SK-N-SH (cell line): ENCODE results near the gene CARD8. TPM values are rescaled to one million over a fixed set of nuclear protein-coding genes. Genes with fewer than 3 reads are reported as not detected.

ENCODE experiments used
- CTCF ChIA-PET: fragments of 300-600, 350-600 bp; formaldehyde crosslinking; extraction: SDS; loops from one replicate; lab custom pipeline; 2021; lab: Yijun Ruan, JAX
- POLR2A ChIA-PET: fragments of 350-600 bp; sonication (Branson Sonifier 250); formaldehyde crosslinking; extraction: SDS; loops from one replicate; lab custom pipeline; 2020; ENCODE audit warnings: antibody characterized with exemption, inconsistent platforms; lab: Yijun Ruan, JAX
- DNase-seq: peaks from one replicate; pipeline ENCODE4 v3.0.0; 2012
- H2AFZ ChIP-seq: fragments of 200-600 bp; sonication (generic); 2 replicates; pipeline ENCODE4 v1.8.1; 2016; ENCODE audit warnings: antibody characterized with exemption, mild to moderate bottlenecking, low read depth
- H3F3A ChIP-seq: fragments of 200-600 bp; sonication (generic); replicated peaks from 2 replicates; pipeline ENCODE3; 2016; ENCODE audit warnings: antibody characterized with exemption, mild to moderate bottlenecking; ENCODE audit not compliant: insufficient read depth
- H3K27ac ChIP-seq, 2 experiments: fragments of 200-500 bp in 1 of 2; fragments of 200-600 bp in 1 of 2; sonication (Bioruptor generic) in 1 of 2; sonication (generic), shearing (Covaris generic) in 1 of 2; 2 replicates each; pipeline versions ENCODE4 v1.5.1 to v1.6.1; 2014 to 2016; ENCODE audit warnings: low read depth in 2 of 2, inconsistent platforms in 1 of 2, low read length in 1 of 2, mild to moderate bottlenecking in 1 of 2, mixed read lengths in 1 of 2
- H3K27me3 ChIP-seq: fragments of 200-600 bp; sonication (generic), shearing (Covaris generic); 2 replicates; pipeline ENCODE4 v1.6.1; 2016; ENCODE audit warnings: mixed run types; ENCODE audit not compliant: insufficient read depth
- H3K36me3 ChIP-seq, 2 experiments: fragments of 200-500 bp in 1 of 2; fragments of 200-600 bp in 1 of 2; sonication (Bioruptor generic) in 1 of 2; sonication (generic) in 1 of 2; replicated peaks in 1 of 2; 2 replicates each; pipeline versions ENCODE3 to v1.5.1; 2014 to 2016; ENCODE audit warnings: low read length in 1 of 2, mild to moderate bottlenecking in 1 of 2; ENCODE audit not compliant: insufficient read depth in 2 of 2, control insufficient read depth in 1 of 2
- H3K4me1 ChIP-seq, 2 experiments: fragments of 200-500 bp in 1 of 2; fragments of 200-600 bp in 1 of 2; sonication (Bioruptor generic) in 1 of 2; sonication (generic), shearing (Covaris generic) in 1 of 2; 2 replicates each; pipeline versions ENCODE4 v1.5.1 to v1.6.1; 2014 to 2016; ENCODE audit warnings: low read depth in 1 of 2, low read length in 1 of 2, mixed run types in 1 of 2; ENCODE audit not compliant: insufficient read depth in 2 of 2, control insufficient read depth in 1 of 2
- H3K4me2 ChIP-seq: fragments of 200-600 bp; sonication (generic), shearing (Covaris generic); 2 replicates; pipeline ENCODE4 v1.6.1; 2017; ENCODE audit warnings: mixed run types
- H3K4me3 ChIP-seq, 2 experiments: fragments of 200-500 bp in 1 of 2; fragments of 200-600 bp in 1 of 2; sonication (Bioruptor generic) in 1 of 2; sonication (generic), shearing (Covaris generic) in 1 of 2; 2 replicates each; pipeline versions ENCODE4 v1.5.1 to v1.8.1; 2014 to 2016; ENCODE audit warnings: low read depth in 2 of 2, inconsistent platforms in 1 of 2, low read length in 1 of 2, mild to moderate bottlenecking in 1 of 2, mixed read lengths in 1 of 2, moderate library complexity in 1 of 2
- H3K79me2 ChIP-seq: fragments of 200-600 bp; sonication (generic); 2 replicates; pipeline ENCODE4 v1.8.1; 2017; ENCODE audit warnings: mild to moderate bottlenecking; ENCODE audit not compliant: insufficient read depth
- H3K9ac ChIP-seq: fragments of 200-600 bp; sonication (generic); 2 replicates; pipeline ENCODE4 v1.6.1; 2017; ENCODE audit warnings: mixed run types
- H3K9me2 ChIP-seq: fragments of 200-600 bp; sonication (generic); 2 replicates; pipeline ENCODE4 v1.6.1; 2017; ENCODE audit warnings: mixed run types
- H3K9me3 ChIP-seq: fragments of 200-600 bp; sonication (generic); 2 replicates; pipeline ENCODE4 v1.6.1; 2017; ENCODE audit warnings: mixed run types, mild to moderate bottlenecking, moderate library complexity
- H4K20me1 ChIP-seq: fragments of 200-600 bp; sonication (generic); 2 replicates; pipeline ENCODE4 v1.6.1; 2017; ENCODE audit warnings: mild to moderate bottlenecking, mixed run types; ENCODE audit not compliant: insufficient read depth
- EP300 ChIP-seq, 2 experiments: IDR thresholded peaks; 2 replicates each; pipeline versions ENCODE4 v1.4.0 to v1.6.1; 2012; ENCODE audit warnings: borderline replicate concordance in 1 of 2, low read depth in 1 of 2, low read length in 1 of 2
- GABPA ChIP-seq: IDR thresholded peaks from 2 replicates; pipeline ENCODE4 v1.4.0; 2012; ENCODE audit warnings: low read depth, mild to moderate bottlenecking
- JUND ChIP-seq: IDR thresholded peaks from 2 replicates; pipeline ENCODE4 v1.4.0; 2012
- MEF2A ChIP-seq: IDR thresholded peaks from 2 replicates; pipeline ENCODE4 v1.4.0; 2012; ENCODE audit warnings: low read depth, borderline replicate concordance
- NFIC ChIP-seq: IDR thresholded peaks from 2 replicates; pipeline ENCODE4 v1.4.0; 2012; ENCODE audit warnings: borderline replicate concordance
- PBX3 ChIP-seq: IDR thresholded peaks from 2 replicates; pipeline ENCODE4; 2012
- POLR2AphosphoS5 ChIP-seq: IDR thresholded peaks from 2 replicates; pipeline ENCODE4 v1.6.1; 2012; ENCODE audit warnings: low read depth, low read length
- RAD21 ChIP-seq: IDR thresholded peaks from 2 replicates; pipeline ENCODE4 v1.6.1; 2012; ENCODE audit warnings: mild to moderate bottlenecking, low read length
- REST ChIP-seq: IDR thresholded peaks from 2 replicates; pipeline ENCODE4 v1.6.1; 2012; ENCODE audit warnings: mild to moderate bottlenecking, low read depth, low read length, moderate library complexity
- SIN3A ChIP-seq: IDR thresholded peaks from 2 replicates; pipeline ENCODE4 v1.6.1; 2012; ENCODE audit warnings: low read depth, mild to moderate bottlenecking, low read length, moderate library complexity, borderline replicate concordance
- TAF1 ChIP-seq: IDR thresholded peaks from 2 replicates; pipeline ENCODE4 v1.6.1; 2012; ENCODE audit warnings: low read depth, mild to moderate bottlenecking, low read length, moderate library complexity, borderline replicate concordance
- TEAD4 ChIP-seq: IDR thresholded peaks from 2 replicates; pipeline ENCODE4 v1.4.0; 2012; ENCODE audit warnings: mild to moderate bottlenecking, borderline replicate concordance; ENCODE audit not compliant: insufficient read depth
- USF2 ChIP-seq: fragments of 150-350 bp; IDR thresholded peaks from 2 replicates; pipeline ENCODE4 v1.6.1; 2017; ENCODE audit warnings: antibody characterized with exemption, low read length, low read depth, borderline replicate concordance
- YY1 ChIP-seq: IDR thresholded peaks from 2 replicates; pipeline ENCODE4 v1.4.0; 2012; ENCODE audit warnings: low read depth, mild to moderate bottlenecking
- WGBS: methylation state at CpG from one replicate; pipeline ENCODE4 v1.1.6; 2017; ENCODE audit warnings: low lambda C conversion rate; 5-methylcytosine and 5-hydroxymethylcytosine counted together
- polyA plus RNA-seq, 3 experiments: library from polyadenylated mRNA; depleted of rRNA; stranded (reverse); fragments of >200 nt; gene quantifications; 2 replicates each; pipeline ENCODE4 v1.2.3, GENCODE V29; 2012

Gene CARD8
- polyA plus RNA-seq, 1 of the 3 experiments (the other 2 are of a cell fraction) = 16.4 TPM

- no peak overlapping the region for H3K4me3 ChIP-seq
- CTCF ChIA-PET = no interaction called here
- no peaks in the 10 kb centered on the region for H3K79me2 ChIP-seq
- peaks cover 7% of the 10 kb centered on the region for H3F3A ChIP-seq
- peak; percentile 35 for DNase-seq
- no peaks in the 10 kb centered on the region for H3K27me3 ChIP-seq
- POLR2A ChIA-PET = no interaction called here
- H3K4me2 ChIP-seq = no peak overlapping the region
- TF ChIP-seq TAF1 = no peak
- no peak for TF ChIP-seq YY1
- TF ChIP-seq PBX3 = no peak
- no peak for TF ChIP-seq MEF2A
- TF ChIP-seq POLR2AphosphoS5 = no peak
- TF ChIP-seq GABPA = no peak
- TF ChIP-seq USF2 = no peak
- no peak for TF ChIP-seq TEAD4
- no peak for TF ChIP-seq REST
- no peak for TF ChIP-seq NFIC
- no peak for TF ChIP-seq JUND
- no peak for TF ChIP-seq SIN3A
- TF ChIP-seq EP300 (IDR thresholded peaks at IDR 0.05; ENCODE audit: borderline replicate concordance in 1 of 2, low read depth in 1 of 2, low read length in 1 of 2) = no peak
- no peak for TF ChIP-seq RAD21
- TF ChIP-seq, all 33 proteins: peak for 0
- H3K36me3 ChIP-seq = no peaks in the 10 kb centered on the region
- H3K9me3 ChIP-seq = no peaks in the 10 kb centered on the region
- no peaks in the 10 kb centered on the region for H3K4me1 ChIP-seq
- no peak overlapping the region for H3K9ac ChIP-seq
- H2AFZ ChIP-seq = no peak overlapping the region
- H3K9me2 ChIP-seq = no peaks in the 10 kb centered on the region
- no peaks in the 10 kb centered on the region for H4K20me1 ChIP-seq
- no peak overlapping the region for H3K27ac ChIP-seq
- 94% methylated on average over 21 of the region's 23 CpGs for WGBS
Observed at GRCh38 chr19:48196321-48196763, 59.4 kb downstream of the CARD8 start.
